C4-2B (cell line): Measurements from ENCODE around the gene LFNG.

Experiments used
- CTCF ChIP-seq: fragments of 450-650 bp; conservative IDR thresholded peaks from 2 replicates; pipeline ENCODE4 v1.5.1; 2017; ENCODE audit warnings: mild to moderate bottlenecking
- ZFX ChIP-seq: fragments of 450-650 bp; IDR thresholded peaks from 2 replicates; pipeline ENCODE4 v1.6.1; 2017

GRCh38 chr7:2544541-2545188, 25.1 kb downstream of the LFNG start:
- no peak for TF ChIP-seq CTCF
- TF ChIP-seq ZFX: no peak
